Neural cell (in vitro differentiated cells): ENCODE data around the gene HS6ST2.

Source experiments
- EP300 ChIP-seq: fragments of 450-650 bp; conservative IDR thresholded peaks from 2 replicates; pipeline ENCODE4 v1.6.1; 2014; ENCODE audit warnings: antibody characterized with exemption, mild to moderate bottlenecking, moderate library complexity; ENCODE audit not compliant: poor library complexity, severe bottlenecking
- EZH2 ChIP-seq: fragments of 200-600, 300-800 bp; shearing (Covaris generic), sonication (generic); IDR thresholded peaks from 2 replicates; pipeline ENCODE4 v1.6.1; 2014; ENCODE audit warnings: antibody characterized with exemption, low read length, borderline replicate concordance, mild to moderate bottlenecking; ENCODE audit not compliant: insufficient read depth, poor library complexity, severe bottlenecking
- MXI1 ChIP-seq: fragments of 450-650 bp; conservative IDR thresholded peaks from 2 replicates; pipeline ENCODE4 v1.6.1; 2014; ENCODE audit warnings: antibody characterized with exemption, mild to moderate bottlenecking; ENCODE audit not compliant: poor library complexity, severe bottlenecking
- POLR2AphosphoS5 ChIP-seq: IDR thresholded peaks from 2 replicates; pipeline ENCODE4 v1.6.1; 2012
- RAD21 ChIP-seq: fragments of 450-650 bp; conservative IDR thresholded peaks from 2 replicates; pipeline ENCODE4 v1.6.1; 2014; ENCODE audit warnings: antibody characterized with exemption, mild to moderate bottlenecking, moderate library complexity
- TAF1 ChIP-seq: IDR thresholded peaks from 2 replicates; pipeline ENCODE4 v1.6.1; 2012; ENCODE audit warnings: low read depth
- TF ChIP-seq, protein P1 (sequence below): fragments of 450-650 bp; IDR thresholded peaks from 2 replicates; pipeline ENCODE4 v1.5.1; 2014; ENCODE audit warnings: antibody characterized with exemption, mild to moderate bottlenecking, moderate library complexity; ENCODE audit not compliant: poor library complexity, severe bottlenecking
- TF ChIP-seq, protein P2 (sequence below): IDR thresholded peaks from 2 replicates; pipeline ENCODE4 v1.6.1; 2012; ENCODE audit warnings: borderline replicate concordance

GRCh38 chrX:132634521-132634920 lies 323.9 kb downstream of the HS6ST2 start:
- TF ChIP-seq EZH2 (no peak), EP300 (no peak), POLR2AphosphoS5 (no peak), TAF1 (no peak), RAD21 (no peak), MXI1 (no peak)
- TF ChIP-seq, protein P1, sequence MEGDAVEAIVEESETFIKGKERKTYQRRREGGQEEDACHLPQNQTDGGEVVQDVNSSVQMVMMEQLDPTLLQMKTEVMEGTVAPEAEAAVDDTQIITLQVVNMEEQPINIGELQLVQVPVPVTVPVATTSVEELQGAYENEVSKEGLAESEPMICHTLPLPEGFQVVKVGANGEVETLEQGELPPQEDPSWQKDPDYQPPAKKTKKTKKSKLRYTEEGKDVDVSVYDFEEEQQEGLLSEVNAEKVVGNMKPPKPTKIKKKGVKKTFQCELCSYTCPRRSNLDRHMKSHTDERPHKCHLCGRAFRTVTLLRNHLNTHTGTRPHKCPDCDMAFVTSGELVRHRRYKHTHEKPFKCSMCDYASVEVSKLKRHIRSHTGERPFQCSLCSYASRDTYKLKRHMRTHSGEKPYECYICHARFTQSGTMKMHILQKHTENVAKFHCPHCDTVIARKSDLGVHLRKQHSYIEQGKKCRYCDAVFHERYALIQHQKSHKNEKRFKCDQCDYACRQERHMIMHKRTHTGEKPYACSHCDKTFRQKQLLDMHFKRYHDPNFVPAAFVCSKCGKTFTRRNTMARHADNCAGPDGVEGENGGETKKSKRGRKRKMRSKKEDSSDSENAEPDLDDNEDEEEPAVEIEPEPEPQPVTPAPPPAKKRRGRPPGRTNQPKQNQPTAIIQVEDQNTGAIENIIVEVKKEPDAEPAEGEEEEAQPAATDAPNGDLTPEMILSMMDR = no peak
- TF ChIP-seq, protein P2, sequence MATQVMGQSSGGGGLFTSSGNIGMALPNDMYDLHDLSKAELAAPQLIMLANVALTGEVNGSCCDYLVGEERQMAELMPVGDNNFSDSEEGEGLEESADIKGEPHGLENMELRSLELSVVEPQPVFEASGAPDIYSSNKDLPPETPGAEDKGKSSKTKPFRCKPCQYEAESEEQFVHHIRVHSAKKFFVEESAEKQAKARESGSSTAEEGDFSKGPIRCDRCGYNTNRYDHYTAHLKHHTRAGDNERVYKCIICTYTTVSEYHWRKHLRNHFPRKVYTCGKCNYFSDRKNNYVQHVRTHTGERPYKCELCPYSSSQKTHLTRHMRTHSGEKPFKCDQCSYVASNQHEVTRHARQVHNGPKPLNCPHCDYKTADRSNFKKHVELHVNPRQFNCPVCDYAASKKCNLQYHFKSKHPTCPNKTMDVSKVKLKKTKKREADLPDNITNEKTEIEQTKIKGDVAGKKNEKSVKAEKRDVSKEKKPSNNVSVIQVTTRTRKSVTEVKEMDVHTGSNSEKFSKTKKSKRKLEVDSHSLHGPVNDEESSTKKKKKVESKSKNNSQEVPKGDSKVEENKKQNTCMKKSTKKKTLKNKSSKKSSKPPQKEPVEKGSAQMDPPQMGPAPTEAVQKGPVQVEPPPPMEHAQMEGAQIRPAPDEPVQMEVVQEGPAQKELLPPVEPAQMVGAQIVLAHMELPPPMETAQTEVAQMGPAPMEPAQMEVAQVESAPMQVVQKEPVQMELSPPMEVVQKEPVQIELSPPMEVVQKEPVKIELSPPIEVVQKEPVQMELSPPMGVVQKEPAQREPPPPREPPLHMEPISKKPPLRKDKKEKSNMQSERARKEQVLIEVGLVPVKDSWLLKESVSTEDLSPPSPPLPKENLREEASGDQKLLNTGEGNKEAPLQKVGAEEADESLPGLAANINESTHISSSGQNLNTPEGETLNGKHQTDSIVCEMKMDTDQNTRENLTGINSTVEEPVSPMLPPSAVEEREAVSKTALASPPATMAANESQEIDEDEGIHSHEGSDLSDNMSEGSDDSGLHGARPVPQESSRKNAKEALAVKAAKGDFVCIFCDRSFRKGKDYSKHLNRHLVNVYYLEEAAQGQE = no peak
